ENCODE measurements around the gene NPAS3. TPM values are rescaled to one million over a fixed set of nuclear protein-coding genes. Genes with fewer than 3 reads are reported as not detected.

Gene NPAS3
- total and polyA plus RNA-seq, 2 of the 8 experiments (the other 6 are each of a cell fraction or from before 2014, with no cell fraction given), result 0.11 to 0.60 TPM

- TF ChIP-seq CHD7 (IDR thresholded peaks at IDR 0.05; ENCODE audit: insufficient replicate concordance, low read length) (peak; percentile 60), RAD21 (IDR thresholded peaks at IDR 0.05 in 1 of 2, conservative IDR thresholded peaks at IDR 0.05 in 1 of 2; ENCODE audit: low read depth in 2 of 2, low read length in 2 of 2) (no peak), SRF (IDR thresholded peaks at IDR 0.05; ENCODE audit: low read depth, low read length) (no peak), RXRA (IDR thresholded peaks at IDR 0.05; ENCODE audit: insufficient read depth, low read depth, low read length) (no peak), TEAD4 (IDR thresholded peaks at IDR 0.05; ENCODE audit: low read depth, low read length) (peak; percentile 91), SP1 (IDR thresholded peaks at IDR 0.05; ENCODE audit: low read depth, low read length) (peak; percentile 40; the same call in 1 of the 2 replicates), CEBPB (IDR thresholded peaks at IDR 0.05; ENCODE audit: low read depth, low read length) (no peak), POU5F1 (IDR thresholded peaks at IDR 0.05; ENCODE audit: low read depth, low read length) (no peak), SP4 (IDR thresholded peaks at IDR 0.05; ENCODE audit: low read length) (no peak), BACH1 (IDR thresholded peaks at IDR 0.05; ENCODE audit: low read length) (no peak)
Measured at GRCh38 chr14:33642080-33642479, 703.4 kb downstream of the NPAS3 start (continued).

All from H1 (cell line).